HCEC 1CT (cell line): ENCODE data around the gene ETHE1.

Experiments used
- DNase-seq: peaks from one replicate; pipeline ENCODE4 v3.0.0-alpha.2; 2017

The ETHE1 gene

GRCh38 chr19:43462785-43463380 lies 64.1 kb downstream of the ETHE1 start:
- DNase-seq, result no peak

- no peak for DNase-seq
Measured at GRCh38 chr19:43462383-43462782, 64.6 kb downstream of the ETHE1 start.

GRCh38 chr19:43461303-43461702 lies 65.7 kb downstream of the ETHE1 start:
- DNase-seq, result no peak

GRCh38 chr19:43460362-43461016 lies 66.5 kb downstream of the ETHE1 start:
- no peak for DNase-seq

- no peak for DNase-seq
Measured at GRCh38 chr19:43457809-43458208, 69.2 kb downstream of the ETHE1 start.
